PC-9 (cell line): ENCODE data around the gene RNASE7.

Experiments
- CTCF ChIP-seq: fragments of 200-600 bp; sonication (generic); conservative IDR thresholded peaks from 2 replicates; pipeline ENCODE4 v1.6.1; 2017; ENCODE audit warnings: mixed run types, antibody characterized with exemption, mild to moderate bottlenecking, moderate library complexity
- EZH2 ChIP-seq: fragments of 200-600 bp; sonication (generic); IDR thresholded peaks from 2 replicates; pipeline ENCODE4 v1.8.0; 2017; ENCODE audit warnings: antibody characterized with exemption, low read depth

GRCh38 chr14:21043974-21044618 lies 1.9 kb downstream of the RNASE7 start:
- TF ChIP-seq CTCF (no peak), EZH2 (no peak)
